Naive thymus-derived CD4-positive, alpha-beta T cell (primary cell): ENCODE data around the gene AGAP1. TPM values are rescaled to one million over a fixed set of nuclear protein-coding genes. Genes with fewer than 3 reads are reported as not detected.

Experiments
- ATAC-seq: fragments of 150-1000 bp; cut with Tn5 transposase; 2 replicates; pipeline ENCODE4 v1.10.0; 2021; ENCODE audit warnings: mild to moderate bottlenecking, moderate library complexity
- CTCF ChIA-PET: fragments of 350-600 bp; sonication (Branson Sonifier 250); formaldehyde crosslinking; loops from one replicate; lab custom pipeline; 2021; ENCODE audit warnings: antibody characterized with exemption; lab: Charles Lee
- POLR2A ChIA-PET: fragments of 350-600 bp; sonication (Branson Sonifier 250); formaldehyde crosslinking; loops from one replicate; lab custom pipeline; 2021; ENCODE audit warnings: antibody characterized with exemption, inconsistent platforms; lab: Charles Lee
- DNase-seq, 9 donors: peaks; one replicate each; pipeline versions ENCODE4 v3.0.0 to v3.0.0-alpha.2; 2020 to 2022; ENCODE audit warnings: mixed read lengths in 1 of 9
- H3K27ac ChIP-seq: one replicate; pipeline ENCODE4 v1.7.0; 2013; ENCODE audit warnings: mild to moderate bottlenecking, low read depth, low read length, moderate library complexity
- H3K27me3 ChIP-seq, 2 donors: one replicate each; pipeline ENCODE4 v1.7.0; 2013; ENCODE audit warnings: low read length in 2 of 2, mild to moderate bottlenecking in 2 of 2, moderate library complexity in 2 of 2; ENCODE audit not compliant: control insufficient read depth in 2 of 2, insufficient read depth in 2 of 2
- H3K36me3 ChIP-seq, 3 experiments: 1 replicate in 2 of 3; 2 replicates in 1 of 3; pipeline ENCODE4 v1.7.0; 2013; ENCODE audit warnings: low read length in 3 of 3, mild to moderate bottlenecking in 3 of 3, moderate library complexity in 1 of 3; ENCODE audit not compliant: insufficient read depth in 3 of 3, control insufficient read depth in 2 of 3
- H3K4me1 ChIP-seq, 2 donors: one replicate each; pipeline ENCODE4 v1.7.0; 2013; ENCODE audit warnings: low read length in 2 of 2, mild to moderate bottlenecking in 2 of 2, moderate library complexity in 1 of 2; ENCODE audit not compliant: control insufficient read depth in 2 of 2, insufficient read depth in 2 of 2
- H3K4me3 ChIP-seq: 2 replicates; pipeline ENCODE4 v1.7.0; 2013; ENCODE audit warnings: mild to moderate bottlenecking, low read length
- H3K9me3 ChIP-seq, 3 experiments: 1 replicate in 2 of 3; 2 replicates in 1 of 3; pipeline ENCODE4 v1.7.0; 2013; ENCODE audit warnings: low read length in 3 of 3; ENCODE audit not compliant: control insufficient read depth in 2 of 3
- H3K27ac Mint-ChIP-seq, 9 donors: one replicate each; pipeline ENCODE4 v1.8.0; 2020 to 2022; ENCODE audit warnings: mixed read lengths in 9 of 9, mild to moderate bottlenecking in 8 of 9, moderate library complexity in 5 of 9, inconsistent platforms in 2 of 9
- H3K27me3 Mint-ChIP-seq, 5 donors: one replicate each; pipeline ENCODE4 v1.8.0; 2021 to 2022; ENCODE audit warnings: mixed read lengths in 5 of 5, mild to moderate bottlenecking in 1 of 5
- H3K36me3 Mint-ChIP-seq, 5 donors: one replicate each; pipeline ENCODE4 v1.8.0; 2020 to 2022; ENCODE audit warnings: mixed read lengths in 5 of 5, mild to moderate bottlenecking in 3 of 5, inconsistent platforms in 1 of 5
- H3K4me1 Mint-ChIP-seq, 7 donors: one replicate each; pipeline ENCODE4 v1.8.0; 2020 to 2022; ENCODE audit warnings: mixed read lengths in 7 of 7, mild to moderate bottlenecking in 3 of 7, inconsistent platforms in 1 of 7
- H3K4me3 Mint-ChIP-seq, 10 donors: one replicate each; pipeline ENCODE4 v1.8.0; 2020 to 2022; ENCODE audit warnings: mild to moderate bottlenecking in 10 of 10, mixed read lengths in 10 of 10, moderate library complexity in 6 of 10, inconsistent platforms in 2 of 10
- H3K9me3 Mint-ChIP-seq, 11 donors: one replicate each; pipeline ENCODE4 v1.8.0; 2020 to 2022; ENCODE audit warnings: mixed read lengths in 11 of 11, mild to moderate bottlenecking in 4 of 11, inconsistent platforms in 1 of 11, moderate library complexity in 1 of 11
- intact Hi-C, 2 donors: fragments of 100-400 bp; cut with micrococcal nuclease; formaldehyde crosslinking; loops; one replicate each; pipeline ENCODE4 v1.15.1; 2023
- polyA plus RNA-seq, 2 donors: library from polyadenylated mRNA; unstranded; fragments of 300-500 nt; fragmentation: Illumina TruSeq; gene quantifications; one replicate each; pipeline ENCODE4 v1.2.3, GENCODE V29; 2021
- total RNA-seq, 6 experiments: library from RNA in 5 of 6; stranded (reverse) in 5 of 6; gene quantifications; 1 replicate in 5 of 6; 2 replicates in 1 of 6; pipeline ENCODE4 v1.2.3 and lab custom pipeline; 2021 to 2026

The AGAP1 gene
- total and polyA plus RNA-seq, 7 experiments from 2014 or later, result 0.35 to 9.6 (median 0.85) TPM; not detected in 2

- CTCF ChIA-PET, result interaction anchor here (1.2 kb wide), 1 partner anchor 12 kb away, joined by 9 read pairs; no protein-coding TSS in a partner anchor
- Mint-ChIP-seq H3K4me3 (no peak overlapping the region), H3K36me3 (no peaks in the 10 kb centered on the region), H3K27ac (no peak overlapping the region), H3K4me1 (no peaks in the 10 kb centered on the region), H3K9me3 (no peaks in the 10 kb centered on the region), H3K27me3 (peaks cover 0 to 33% (median 5%) of the 10 kb centered on the region in 5 donors)
- DNase-seq (no peak), ATAC-seq (no peak)
- intact Hi-C loops, result loop anchor here in 1 of 2 donors (2.0 kb wide), 1 partner anchor 1196 kb away; no protein-coding TSS in a partner anchor
- Histone ChIP-seq H3K4me1 (no peaks in the 10 kb centered on the region), H3K9me3 (no peaks in the 10 kb centered on the region), H3K27ac (no peak overlapping the region), H3K4me3 (no peak overlapping the region), H3K36me3 (no peaks in the 10 kb centered on the region), H3K27me3 (no peaks in the 10 kb centered on the region)
- POLR2A ChIA-PET, result no interaction called here
Measured at GRCh38 chr2:235747001-235747785, 253.3 kb downstream of the AGAP1 start.

- no peak overlapping the region for H3K27ac Mint-ChIP-seq
- H3K9me3 ChIP-seq, result no peaks in the 10 kb centered on the region
- ChIA-PET CTCF (no interaction called here), POLR2A (no interaction called here)
- DNase-seq (no peak), ATAC-seq (no peak)
- H3K4me3 Mint-ChIP-seq, result no peak overlapping the region
- H3K27ac ChIP-seq, result no peak overlapping the region
- H3K36me3 Mint-ChIP-seq, result no peaks in the 10 kb centered on the region
- H3K4me3 ChIP-seq, result no peak overlapping the region
- H3K4me1 ChIP-seq, result no peaks in the 10 kb centered on the region
- peaks cover 0 to 33% (median 5%) of the 10 kb centered on the region in 5 donors for H3K27me3 Mint-ChIP-seq
- H3K9me3 Mint-ChIP-seq, result no peaks in the 10 kb centered on the region
- intact Hi-C loops, result loop anchor here in 1 of 2 donors (2.0 kb wide), 1 partner anchor 1197 kb away; no protein-coding TSS in a partner anchor
- H3K4me1 Mint-ChIP-seq, result no peaks in the 10 kb centered on the region
- H3K36me3 ChIP-seq, result no peaks in the 10 kb centered on the region
- H3K27me3 ChIP-seq, result no peaks in the 10 kb centered on the region
Measured at GRCh38 chr2:235747786-235748091, 253.9 kb downstream of the AGAP1 start.

GRCh38 chr2:235749121-235749770, 255.4 kb downstream of the AGAP1 start:
- DNase-seq (no peak), ATAC-seq (no peak)
- Histone ChIP-seq H3K27me3 (no peaks in the 10 kb centered on the region), H3K36me3 (no peaks in the 10 kb centered on the region), H3K4me3 (no peak overlapping the region), H3K4me1 (no peaks in the 10 kb centered on the region), H3K27ac (no peak overlapping the region), H3K9me3 (no peaks in the 10 kb centered on the region)
- Mint-ChIP-seq H3K27me3 (peaks cover 0 to 33% (median 5%) of the 10 kb centered on the region in 5 donors), H3K36me3 (no peaks in the 10 kb centered on the region), H3K4me1 (no peaks in the 10 kb centered on the region), H3K4me3 (no peak overlapping the region), H3K9me3 (no peaks in the 10 kb centered on the region), H3K27ac (no peak overlapping the region)
- intact Hi-C loops, result no loop called here
- POLR2A ChIA-PET, result no interaction called here
- CTCF ChIA-PET, result interaction anchor here (1.2 kb wide), 1 partner anchor 111 kb away, joined by 3 read pairs; no protein-coding TSS in a partner anchor

- POLR2A ChIA-PET, result no interaction called here
- H3K27ac Mint-ChIP-seq, result no peak overlapping the region
- Histone ChIP-seq H3K36me3 (no peaks in the 10 kb centered on the region), H3K27me3 (no peaks in the 10 kb centered on the region), H3K4me3 (no peak overlapping the region), H3K9me3 (no peaks in the 10 kb centered on the region), H3K27ac (no peak overlapping the region), H3K4me1 (no peaks in the 10 kb centered on the region)
- H3K9me3 Mint-ChIP-seq, result no peaks in the 10 kb centered on the region
- H3K4me3 Mint-ChIP-seq, result no peak overlapping the region
- intact Hi-C loops, result no loop called here
- no peaks in the 10 kb centered on the region for H3K4me1 Mint-ChIP-seq
- peaks cover 0 to 33% (median 5%) of the 10 kb centered on the region in 5 donors for H3K27me3 Mint-ChIP-seq
- H3K36me3 Mint-ChIP-seq, result no peaks in the 10 kb centered on the region
- no peak for DNase-seq
- CTCF ChIA-PET, result interaction anchor here (1.2 kb wide), 1 partner anchor 111 kb away, joined by 3 read pairs; no protein-coding TSS in a partner anchor
- no peak for ATAC-seq
Measured at GRCh38 chr2:235749771-235750160, 255.9 kb downstream of the AGAP1 start.

DNA sequence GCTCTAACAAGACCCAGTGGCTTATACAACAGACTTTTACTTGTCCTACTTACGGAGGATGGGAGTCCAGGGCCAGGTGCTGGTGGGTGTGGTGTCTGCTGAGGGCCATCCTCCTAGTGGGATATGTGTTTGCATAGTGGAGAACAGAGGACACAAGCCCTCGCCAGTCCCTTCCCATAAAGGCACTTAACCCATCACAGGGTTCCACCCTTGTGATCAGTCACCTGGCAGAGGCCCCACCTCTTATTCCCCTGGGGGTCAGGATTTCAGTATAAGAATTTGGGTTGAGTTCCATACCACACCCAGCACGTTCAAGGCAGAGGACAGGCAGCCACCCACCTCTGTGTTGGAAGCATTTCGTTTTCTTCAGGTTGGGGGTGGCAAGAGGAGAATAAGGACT, 259.0 kb downstream of the AGAP1 start:
- Histone ChIP-seq H3K27me3 (no peaks in the 10 kb centered on the region), H3K4me3 (no peak overlapping the region), H3K27ac (no peak overlapping the region), H3K36me3 (no peaks in the 10 kb centered on the region), H3K9me3 (no peaks in the 10 kb centered on the region), H3K4me1 (no peaks in the 10 kb centered on the region)
- no peaks in the 10 kb centered on the region for H3K36me3 Mint-ChIP-seq
- H3K4me1 Mint-ChIP-seq, result no peaks in the 10 kb centered on the region
- peaks cover 0 to 23% (median 5%) of the 10 kb centered on the region in 5 donors for H3K27me3 Mint-ChIP-seq
- intact Hi-C loops, result no loop called here
- no peak overlapping the region for H3K27ac Mint-ChIP-seq
- ChIA-PET POLR2A (no interaction called here), CTCF (no interaction called here)
- no peak overlapping the region for H3K4me3 Mint-ChIP-seq
- ATAC-seq, result no peak
- DNase-seq, result no peak
- no peaks in the 10 kb centered on the region for H3K9me3 Mint-ChIP-seq

- DNase-seq (no peak), ATAC-seq (no peak)
- H3K4me1 ChIP-seq, result no peaks in the 10 kb centered on the region
- H3K4me3 ChIP-seq, result no peak overlapping the region
- H3K4me3 Mint-ChIP-seq, result no peak overlapping the region
- ChIA-PET POLR2A (no interaction called here), CTCF (no interaction called here)
- no peak overlapping the region for H3K27ac Mint-ChIP-seq
- H3K9me3 Mint-ChIP-seq, result no peaks in the 10 kb centered on the region
- no peaks in the 10 kb centered on the region for H3K36me3 ChIP-seq
- no peaks in the 10 kb centered on the region for H3K4me1 Mint-ChIP-seq
- no peaks in the 10 kb centered on the region for H3K36me3 Mint-ChIP-seq
- no peaks in the 10 kb centered on the region for H3K9me3 ChIP-seq
- intact Hi-C loops, result no loop called here
- peaks cover 0 to 16% (median 4%) of the 10 kb centered on the region in 5 donors for H3K27me3 Mint-ChIP-seq
- H3K27me3 ChIP-seq, result no peaks in the 10 kb centered on the region
- H3K27ac ChIP-seq, result no peak overlapping the region
Measured at GRCh38 chr2:235754357-235755207, 260.7 kb downstream of the AGAP1 start.
